Loucy (cell line): Measurements from ENCODE around the gene GPC5.

Experiments used
- CTCF ChIP-seq: fragments of 200-600 bp; sonication (generic); conservative IDR thresholded peaks from 2 replicates; pipeline ENCODE4 v1.5.1; 2014; ENCODE audit warnings: mild to moderate bottlenecking, antibody characterized with exemption, low read length
- EZH2phosphoT487 ChIP-seq: fragments of 200-600 bp; IDR thresholded peaks from 2 replicates; pipeline ENCODE4 v1.6.1; 2018; ENCODE audit warnings: antibody characterized with exemption, mild to moderate bottlenecking, moderate library complexity, borderline replicate concordance

- TF ChIP-seq CTCF (no peak), EZH2phosphoT487 (no peak)
These were observed 369.2 kb downstream of the GPC5 start for GRCh38 chr13:91767651-91768050.
